Bronchial epithelial cell (primary cell): ENCODE data around the gene ARMH4. TPM values are rescaled to one million over a fixed set of nuclear protein-coding genes. Genes with fewer than 3 reads are reported as not detected.

Experiments
- DNase-seq: peaks from one replicate; pipeline ENCODE4 v3.0.0-alpha.2; 2010; ENCODE audit warnings: low read depth
- FAIRE-seq: peaks from 2 replicates; lab custom pipeline; 2011; peaks lifted over from hg19 to GRCh38; lab: Jason Lieb, UNC
- H3K27me3 ChIP-seq: 2 replicates; pipeline ENCODE4 v1.5.1; 2011; ENCODE audit warnings: low read length; ENCODE audit not compliant: control insufficient read depth, insufficient read depth
- H3K36me3 ChIP-seq: 2 replicates; pipeline ENCODE4 v1.5.1; 2011; ENCODE audit warnings: low read length; ENCODE audit not compliant: control insufficient read depth, insufficient read depth
- H3K4me3 ChIP-seq: 2 replicates; pipeline ENCODE4 v1.5.1; 2011; ENCODE audit warnings: mild to moderate bottlenecking, low read depth, low read length, control low read depth
- total RNA-seq: library from RNA; depleted of rRNA; stranded (reverse); fragments of >200 nt; gene quantifications from 2 replicates; pipeline ENCODE4 v1.2.1, GENCODE V29; 2014
- TF ChIP-seq, protein P1 (sequence below): IDR thresholded peaks from 2 replicates; pipeline ENCODE4 v1.5.1; 2011; ENCODE audit warnings: mild to moderate bottlenecking, moderate library complexity, low read length, control low read depth, inconsistent platforms; ENCODE audit not compliant: insufficient read depth, severe bottlenecking

The ARMH4 gene
- total RNA-seq, 1 donor from 2014 or later = under 0.01 TPM

DNA sequence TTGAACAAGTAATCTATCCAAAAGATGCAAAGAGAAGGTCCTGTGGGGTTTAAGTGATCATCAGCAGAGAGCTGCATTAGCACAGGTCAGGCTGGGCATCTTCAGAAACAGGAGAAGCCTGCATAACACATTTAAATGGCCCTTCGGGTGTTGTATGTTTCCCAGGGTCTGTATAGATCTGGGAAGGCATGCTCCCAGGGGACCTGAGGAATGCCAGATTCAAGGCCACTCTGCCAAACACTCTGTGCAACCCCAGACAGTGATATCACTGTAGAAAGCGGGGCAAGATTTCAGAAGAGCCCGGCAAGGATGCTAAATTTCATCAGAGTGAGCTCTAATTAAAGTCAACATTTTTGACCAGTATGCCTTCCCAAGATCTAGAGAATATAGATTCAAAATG, 92.9 kb downstream of the ARMH4 start:
- TF ChIP-seq, protein P1, sequence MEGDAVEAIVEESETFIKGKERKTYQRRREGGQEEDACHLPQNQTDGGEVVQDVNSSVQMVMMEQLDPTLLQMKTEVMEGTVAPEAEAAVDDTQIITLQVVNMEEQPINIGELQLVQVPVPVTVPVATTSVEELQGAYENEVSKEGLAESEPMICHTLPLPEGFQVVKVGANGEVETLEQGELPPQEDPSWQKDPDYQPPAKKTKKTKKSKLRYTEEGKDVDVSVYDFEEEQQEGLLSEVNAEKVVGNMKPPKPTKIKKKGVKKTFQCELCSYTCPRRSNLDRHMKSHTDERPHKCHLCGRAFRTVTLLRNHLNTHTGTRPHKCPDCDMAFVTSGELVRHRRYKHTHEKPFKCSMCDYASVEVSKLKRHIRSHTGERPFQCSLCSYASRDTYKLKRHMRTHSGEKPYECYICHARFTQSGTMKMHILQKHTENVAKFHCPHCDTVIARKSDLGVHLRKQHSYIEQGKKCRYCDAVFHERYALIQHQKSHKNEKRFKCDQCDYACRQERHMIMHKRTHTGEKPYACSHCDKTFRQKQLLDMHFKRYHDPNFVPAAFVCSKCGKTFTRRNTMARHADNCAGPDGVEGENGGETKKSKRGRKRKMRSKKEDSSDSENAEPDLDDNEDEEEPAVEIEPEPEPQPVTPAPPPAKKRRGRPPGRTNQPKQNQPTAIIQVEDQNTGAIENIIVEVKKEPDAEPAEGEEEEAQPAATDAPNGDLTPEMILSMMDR = no peak
- Histone ChIP-seq H3K27me3 (peaks cover 8% of the 10 kb centered on the region), H3K36me3 (no peaks in the 10 kb centered on the region), H3K4me3 (no peak overlapping the region)
- no peak for FAIRE-seq
- no peak for DNase-seq

DNA sequence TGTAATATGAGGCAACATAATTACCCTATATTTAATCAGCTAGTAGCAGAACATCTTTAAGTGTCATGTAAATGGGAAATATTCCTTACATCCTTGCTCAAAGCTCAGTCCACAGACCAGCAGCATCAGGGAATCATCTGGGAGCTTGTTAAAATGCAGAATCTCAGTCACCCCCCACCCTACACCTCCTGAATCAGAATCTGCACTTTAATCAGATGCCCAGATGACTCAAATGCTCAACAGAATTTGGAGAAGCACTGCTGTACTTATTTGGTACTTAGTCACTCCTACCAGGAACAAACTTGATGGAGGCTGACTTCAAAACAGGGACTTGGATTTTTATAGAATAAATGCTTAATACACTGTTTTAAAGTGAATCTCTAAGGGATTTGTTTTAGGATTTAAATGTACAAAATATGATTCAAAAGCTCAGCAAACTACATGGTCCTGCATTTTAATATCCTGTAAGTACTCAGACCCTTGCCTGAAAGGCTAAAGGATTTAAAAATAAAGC, 96.5 kb downstream of the ARMH4 start:
- Histone ChIP-seq H3K27me3 (peaks cover 8% of the 10 kb centered on the region), H3K4me3 (no peak overlapping the region), H3K36me3 (no peaks in the 10 kb centered on the region)
- DNase-seq (no peak), FAIRE-seq (no peak)
- TF ChIP-seq, protein P1 = no peak

DNA sequence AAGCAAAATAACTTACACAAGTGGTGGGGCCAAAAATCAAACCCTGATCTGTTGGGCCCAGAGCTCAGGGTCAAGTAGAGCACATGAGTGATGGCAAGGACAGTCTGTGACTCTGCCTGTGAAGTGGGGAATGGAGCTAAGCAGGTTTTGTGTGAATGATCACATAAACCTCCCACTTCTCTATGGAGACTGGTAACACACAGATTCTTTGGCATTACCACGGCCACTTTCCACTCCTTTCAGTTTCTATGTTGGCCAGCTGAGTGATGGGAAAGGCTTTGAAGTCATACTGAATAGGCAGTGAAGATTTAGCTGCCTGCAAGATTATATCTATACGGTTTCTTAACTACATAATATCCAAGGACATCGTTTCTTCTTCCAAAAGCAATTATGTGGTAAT, 97.9 kb downstream of the ARMH4 start:
- FAIRE-seq (no peak), DNase-seq (no peak)
- Histone ChIP-seq H3K36me3 (no peaks in the 10 kb centered on the region), H3K27me3 (peaks cover 8% of the 10 kb centered on the region), H3K4me3 (no peak overlapping the region)
- TF ChIP-seq, protein P1 = no peak

DNA sequence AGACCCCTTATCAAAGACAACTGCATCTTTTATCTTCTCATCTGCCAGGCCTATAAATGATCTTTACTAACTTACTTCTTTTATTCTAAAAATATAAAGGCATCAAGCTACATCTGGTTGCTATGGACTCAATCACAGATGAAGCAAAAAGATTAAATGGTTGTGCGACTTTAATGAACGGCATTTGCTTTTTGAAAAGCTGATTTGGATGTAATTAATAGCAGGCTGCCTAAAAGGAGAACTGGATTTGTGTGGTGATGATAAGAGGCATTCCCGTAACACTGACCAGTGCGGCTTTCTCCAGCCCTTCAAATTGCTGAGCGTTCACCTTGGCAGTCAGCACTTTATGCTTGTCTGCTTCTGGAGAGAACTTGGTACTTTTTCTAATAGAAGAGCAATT, 103.8 kb downstream of the ARMH4 start:
- no peak for DNase-seq
- FAIRE-seq = no peak
- Histone ChIP-seq H3K4me3 (no peak overlapping the region), H3K36me3 (no peaks in the 10 kb centered on the region), H3K27me3 (no peaks in the 10 kb centered on the region)
- TF ChIP-seq, protein P1 = no peak

DNA sequence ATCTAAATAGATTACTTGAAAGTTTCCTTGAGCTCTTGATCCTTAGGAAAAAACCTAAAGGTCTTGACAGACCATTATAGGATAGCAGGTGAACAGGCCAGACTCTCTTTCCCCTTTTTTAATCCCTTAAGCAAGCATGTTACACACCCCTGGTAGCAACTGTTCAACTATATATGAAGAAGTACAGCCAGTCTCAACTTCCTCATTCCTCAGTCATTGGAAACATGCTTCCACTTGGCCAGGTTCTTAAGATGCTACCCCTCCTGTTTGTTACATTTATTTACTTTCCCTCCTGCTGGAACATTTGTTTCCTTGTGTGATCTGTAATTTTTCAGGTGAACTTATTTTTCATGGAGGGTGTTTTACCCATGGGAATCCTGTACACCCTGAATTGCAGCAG, 124.1 kb downstream of the ARMH4 start:
- FAIRE-seq = no peak
- Histone ChIP-seq H3K36me3 (no peaks in the 10 kb centered on the region), H3K4me3 (no peak overlapping the region), H3K27me3 (no peaks in the 10 kb centered on the region)
- peak; percentile 76 for DNase-seq
- TF ChIP-seq, protein P1 = no peak

DNA sequence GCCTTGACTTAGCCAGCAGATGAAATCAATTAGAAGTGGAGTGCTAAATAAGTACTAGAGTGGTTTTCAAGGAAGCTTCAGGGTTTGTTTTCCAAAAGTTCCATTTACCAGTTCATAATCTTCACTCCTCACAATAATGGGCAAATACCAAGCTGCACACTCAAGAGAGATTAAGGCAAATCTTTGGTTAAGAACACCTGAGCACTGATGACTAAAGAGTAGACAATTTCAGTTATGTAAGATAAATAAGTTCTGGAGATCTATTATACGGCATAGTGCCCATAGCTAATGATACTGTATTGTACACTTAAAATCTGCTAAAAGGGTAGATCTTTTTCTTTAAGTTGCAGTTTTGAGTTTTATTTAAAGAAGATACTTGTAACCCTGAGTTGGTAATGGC, 125.0 kb downstream of the ARMH4 start:
- no peak for FAIRE-seq
- Histone ChIP-seq H3K27me3 (no peaks in the 10 kb centered on the region), H3K36me3 (no peaks in the 10 kb centered on the region), H3K4me3 (no peak overlapping the region)
- peak; percentile 50 for DNase-seq
- TF ChIP-seq, protein P1 = no peak
